ENCODE measurements around the gene SNF8. TPM values are rescaled to one million over a fixed set of nuclear protein-coding genes. Genes with fewer than 3 reads are reported as not detected.

SNF8 gene
- polyA plus RNA-seq, 1 experiment: 113 TPM

GRCh38 chr17:48970865-48971687 lies 26.4 kb upstream of the SNF8 start:
- Histone ChIP-seq H3K36me3 (ENCODE audit: control insufficient read depth, insufficient read depth, low read length) (no peaks in the 10 kb centered on the region), H3K4me3 (ENCODE audit: low read depth, low read length) (no peak overlapping the region), H3K27me3 (ENCODE audit: control insufficient read depth, insufficient read depth, low read length) (no peaks in the 10 kb centered on the region)
- DNase-seq (ENCODE audit: low read depth): no peak
- POLR2A ChIA-PET: no interaction called here
- CTCF ChIA-PET: interaction anchor here (0.8 to 4.6 kb wide), 8 partner anchors 10 to 65 kb away, joined by 3 to 16 read pairs (median 3); no protein-coding TSS in a partner anchor
- TF ChIP-seq, protein P1, sequence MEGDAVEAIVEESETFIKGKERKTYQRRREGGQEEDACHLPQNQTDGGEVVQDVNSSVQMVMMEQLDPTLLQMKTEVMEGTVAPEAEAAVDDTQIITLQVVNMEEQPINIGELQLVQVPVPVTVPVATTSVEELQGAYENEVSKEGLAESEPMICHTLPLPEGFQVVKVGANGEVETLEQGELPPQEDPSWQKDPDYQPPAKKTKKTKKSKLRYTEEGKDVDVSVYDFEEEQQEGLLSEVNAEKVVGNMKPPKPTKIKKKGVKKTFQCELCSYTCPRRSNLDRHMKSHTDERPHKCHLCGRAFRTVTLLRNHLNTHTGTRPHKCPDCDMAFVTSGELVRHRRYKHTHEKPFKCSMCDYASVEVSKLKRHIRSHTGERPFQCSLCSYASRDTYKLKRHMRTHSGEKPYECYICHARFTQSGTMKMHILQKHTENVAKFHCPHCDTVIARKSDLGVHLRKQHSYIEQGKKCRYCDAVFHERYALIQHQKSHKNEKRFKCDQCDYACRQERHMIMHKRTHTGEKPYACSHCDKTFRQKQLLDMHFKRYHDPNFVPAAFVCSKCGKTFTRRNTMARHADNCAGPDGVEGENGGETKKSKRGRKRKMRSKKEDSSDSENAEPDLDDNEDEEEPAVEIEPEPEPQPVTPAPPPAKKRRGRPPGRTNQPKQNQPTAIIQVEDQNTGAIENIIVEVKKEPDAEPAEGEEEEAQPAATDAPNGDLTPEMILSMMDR (IDR thresholded peaks at IDR 0.05; ENCODE audit: insufficient read depth, low read depth, low read length): no peak

DNA sequence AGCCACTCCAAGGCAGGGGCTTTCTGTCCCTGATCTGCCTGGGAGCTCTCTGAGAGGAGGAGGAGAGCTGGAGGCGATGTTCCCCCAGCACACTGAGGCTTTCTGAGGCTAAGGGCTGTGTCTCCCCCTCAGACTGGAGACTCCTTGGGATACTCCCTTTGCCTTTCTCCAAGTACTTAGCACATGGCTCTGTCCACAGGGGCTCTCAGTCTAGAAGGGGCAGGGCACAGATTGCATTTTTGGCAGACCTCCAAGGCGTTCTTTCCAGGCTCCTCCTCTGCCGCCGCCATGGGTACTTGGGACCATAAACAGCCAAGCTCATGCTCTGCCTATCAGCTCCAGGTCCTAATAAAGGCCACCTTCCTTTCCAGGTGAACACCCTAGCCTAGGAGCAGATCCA lies 25.6 kb upstream of the SNF8 start:
- ChIA-PET CTCF (interaction anchor here (1.1 to 4.6 kb wide), 5 partner anchors 9 to 62 kb away, joined by 3 to 16 read pairs (median 10); no protein-coding TSS in a partner anchor), POLR2A (no interaction called here)
- no peak overlapping the region for H3K4me3 ChIP-seq (ENCODE audit: low read depth, low read length)
- no peaks in the 10 kb centered on the region for H3K27me3 ChIP-seq (ENCODE audit: control insufficient read depth, insufficient read depth, low read length)
- TF ChIP-seq, protein P1 (IDR thresholded peaks at IDR 0.05; ENCODE audit: insufficient read depth, low read depth, low read length): no peak
- no peak for DNase-seq (ENCODE audit: low read depth)
- no peaks in the 10 kb centered on the region for H3K36me3 ChIP-seq (ENCODE audit: control insufficient read depth, insufficient read depth, low read length)

DNA sequence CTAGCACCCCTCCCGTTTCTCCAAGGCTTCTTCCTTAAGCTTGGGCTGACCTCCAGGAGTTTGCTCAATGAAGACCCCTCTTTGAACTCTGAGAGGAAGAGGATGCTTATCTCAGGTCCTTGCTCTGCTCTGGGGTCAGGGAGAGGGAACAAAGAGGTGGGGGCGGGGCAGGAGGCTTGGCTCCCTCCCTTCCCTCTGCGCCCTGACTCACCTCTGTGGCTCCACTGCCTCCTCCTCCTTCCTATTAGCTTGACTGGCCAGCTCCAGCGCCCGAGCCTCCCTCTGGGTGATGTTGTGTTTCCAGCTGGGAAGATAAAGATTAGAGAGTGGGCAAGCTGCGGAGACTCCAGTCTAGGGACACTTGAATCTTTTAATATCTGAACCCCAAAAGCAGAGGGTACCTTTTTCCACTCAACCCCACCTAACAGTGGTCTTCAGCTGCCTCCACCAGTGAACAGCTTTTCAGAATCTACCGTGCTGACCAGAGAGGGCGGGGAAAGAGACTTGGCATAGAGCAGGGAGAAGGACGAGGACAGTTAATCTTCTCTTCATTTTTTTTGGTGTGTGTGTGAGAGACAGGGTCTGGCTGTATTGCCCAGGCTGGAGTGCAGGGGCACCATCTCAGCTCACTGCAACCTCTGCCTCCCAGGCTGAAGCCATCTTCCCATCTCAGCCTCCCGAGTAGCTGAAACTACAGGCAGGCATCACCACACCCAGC lies 17.0 kb upstream of the SNF8 start:
- POLR2A ChIA-PET: no interaction called here
- TF ChIP-seq, protein P1 (IDR thresholded peaks at IDR 0.05; ENCODE audit: insufficient read depth, low read depth, low read length): no peak
- no peak for DNase-seq (ENCODE audit: low read depth)
- Histone ChIP-seq H3K27me3 (ENCODE audit: control insufficient read depth, insufficient read depth, low read length) (no peaks in the 10 kb centered on the region), H3K36me3 (ENCODE audit: control insufficient read depth, insufficient read depth, low read length) (no peaks in the 10 kb centered on the region), H3K4me3 (ENCODE audit: low read depth, low read length) (no peak overlapping the region)
- CTCF ChIA-PET: interaction anchor here (1.1 to 3.7 kb wide), 4 partner anchors 9 to 74 kb away, joined by 3 to 25 read pairs (median 12); partner anchors contain the start of gene SNF8

DNA sequence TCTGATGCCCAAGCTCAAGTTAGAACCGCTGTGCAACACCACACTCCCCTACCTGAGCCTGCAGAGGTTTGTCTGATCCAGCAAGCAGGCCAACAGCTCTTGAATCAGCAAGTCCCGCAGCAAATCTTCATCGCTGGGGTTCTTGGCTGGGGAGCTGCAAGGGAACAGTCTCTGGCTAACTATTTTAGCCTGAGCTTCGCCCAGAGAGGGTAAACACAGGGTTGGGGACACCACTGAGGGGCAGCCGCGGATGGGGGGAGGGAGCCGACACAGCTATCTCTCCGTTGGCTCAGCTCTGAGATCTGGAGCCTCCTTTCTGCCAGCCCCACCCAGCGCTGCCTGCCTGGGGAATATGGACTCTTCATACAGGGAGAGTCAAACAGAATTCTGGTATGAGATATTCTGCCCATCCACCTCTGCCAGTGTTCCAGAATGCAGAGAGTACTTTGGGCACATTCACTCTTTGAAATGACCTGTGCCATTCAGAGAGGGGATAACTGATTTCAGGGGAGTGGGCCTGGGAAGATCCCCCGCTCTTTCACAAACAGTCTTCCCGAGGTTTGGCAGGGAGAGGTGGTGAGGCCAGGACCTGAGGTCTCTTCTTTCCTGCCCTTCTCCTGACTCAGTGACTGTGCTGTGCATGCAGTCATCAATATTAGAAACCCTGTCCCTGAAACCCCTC lies 16.3 kb upstream of the SNF8 start:
- POLR2A ChIA-PET: interaction anchor here (0.6 kb wide), 1 partner anchor 68 kb away, joined by 10 read pairs; no protein-coding TSS in a partner anchor
- TF ChIP-seq, protein P1 (IDR thresholded peaks at IDR 0.05; ENCODE audit: insufficient read depth, low read depth, low read length): no peak
- no peak overlapping the region for H3K4me3 ChIP-seq (ENCODE audit: low read depth, low read length)
- H3K36me3 ChIP-seq (ENCODE audit: control insufficient read depth, insufficient read depth, low read length): no peaks in the 10 kb centered on the region
- no peaks in the 10 kb centered on the region for H3K27me3 ChIP-seq (ENCODE audit: control insufficient read depth, insufficient read depth, low read length)
- DNase-seq (ENCODE audit: low read depth): no peak
- CTCF ChIA-PET: interaction anchor here (1.1 to 3.7 kb wide), 5 partner anchors 10 to 75 kb away, joined by 3 to 25 read pairs (median 10); partner anchors contain the start of gene SNF8
